Loucy (cell line): ENCODE results near the gene MLST8.
A peak's percentile ranks its signal among the peaks of the same experiment; 100 is the strongest.

Experiments
- H2AFZ ChIP-seq: fragments of 200-600 bp; sonication (generic); 2 replicates; pipeline ENCODE4 v1.6.0; 2016; ENCODE audit warnings: antibody characterized with exemption, mild to moderate bottlenecking, low read length, moderate library complexity
- H3F3A ChIP-seq: fragments of 200-600 bp; 2 replicates; pipeline ENCODE4 v1.6.0; 2016; ENCODE audit warnings: antibody characterized with exemption, low read depth, mild to moderate bottlenecking
- H3K27me3 ChIP-seq: fragments of 200-600 bp; sonication (generic); 2 replicates; pipeline ENCODE4 v1.6.1; 2014; ENCODE audit warnings: low read length, mild to moderate bottlenecking; ENCODE audit not compliant: insufficient read depth, poor library complexity, severe bottlenecking
- H3K36me3 ChIP-seq: fragments of 200-600 bp; sonication (generic); 2 replicates; pipeline ENCODE4 v1.6.1; 2016; ENCODE audit warnings: low read length; ENCODE audit not compliant: insufficient read depth
- H3K4me1 ChIP-seq: fragments of 200-600 bp; sonication (generic); 2 replicates; pipeline ENCODE4 v1.5.1; 2014; ENCODE audit warnings: low read length, mild to moderate bottlenecking; ENCODE audit not compliant: insufficient read depth, poor library complexity, severe bottlenecking
- H3K4me2 ChIP-seq: fragments of 200-600 bp; sonication (generic); 2 replicates; pipeline ENCODE4 v1.6.0; 2014; ENCODE audit warnings: antibody characterized with exemption, low read length, low read depth, mild to moderate bottlenecking; ENCODE audit not compliant: poor library complexity, severe bottlenecking
- H3K4me3 ChIP-seq: fragments of 200-600 bp; sonication (generic); 2 replicates; pipeline ENCODE4 v1.5.1; 2014; ENCODE audit warnings: low read length, mild to moderate bottlenecking, mixed read lengths; ENCODE audit not compliant: poor library complexity, severe bottlenecking
- H3K79me2 ChIP-seq: fragments of 200-600 bp; sonication (generic); 2 replicates; pipeline ENCODE4 v1.6.1; 2014; ENCODE audit warnings: low read length; ENCODE audit not compliant: insufficient read depth
- H3K9ac ChIP-seq: fragments of 200-600 bp; sonication (generic); 2 replicates; pipeline ENCODE4 v1.6.0; 2014; ENCODE audit warnings: mild to moderate bottlenecking, low read depth, low read length, moderate library complexity; ENCODE audit not compliant: poor library complexity, severe bottlenecking
- H3K9me2 ChIP-seq: fragments of 200-600 bp; sonication (generic); replicated peaks from 2 replicates; pipeline ENCODE4 v1.6.1; 2016; ENCODE audit warnings: low read depth, low read length, mixed read lengths
- H3K9me3 ChIP-seq: fragments of 200-600 bp; sonication (generic); 2 replicates; pipeline ENCODE4 v1.6.1; 2014; ENCODE audit warnings: mild to moderate bottlenecking, antibody characterized with exemption, low read length, low read depth; ENCODE audit not compliant: insufficient read depth
- H4K20me1 ChIP-seq: fragments of 200-600 bp; sonication (generic); 2 replicates; pipeline ENCODE4 v1.6.0; 2014; ENCODE audit warnings: antibody characterized with exemption, low read length, mild to moderate bottlenecking; ENCODE audit not compliant: insufficient read depth, poor library complexity, severe bottlenecking
- EZH2phosphoT487 ChIP-seq: fragments of 200-600 bp; IDR thresholded peaks from 2 replicates; pipeline ENCODE4 v1.6.1; 2018; ENCODE audit warnings: antibody characterized with exemption, mild to moderate bottlenecking, moderate library complexity, borderline replicate concordance
- TF ChIP-seq, protein P1 (sequence below): fragments of 200-600 bp; sonication (generic); conservative IDR thresholded peaks from 2 replicates; pipeline ENCODE4 v1.5.1; 2014; ENCODE audit warnings: mild to moderate bottlenecking, antibody characterized with exemption, low read length

Gene MLST8

GRCh38 chr16:2205967-2206313, 686 bp downstream of the MLST8 start:
- Histone ChIP-seq H4K20me1 (no peaks in the 10 kb centered on the region), H3K4me1 (no peaks in the 10 kb centered on the region), H3K9me3 (no peaks in the 10 kb centered on the region), H3K9me2 (no peaks in the 10 kb centered on the region), H3K4me3 (peak overlapping the region; percentile 82), H3K9ac (peak overlapping the region; percentile 79), H3F3A (no peaks in the 10 kb centered on the region), H3K79me2 (peaks cover 6% of the 10 kb centered on the region; the same call in 1 of the 2 replicates), H3K36me3 (no peaks in the 10 kb centered on the region), H2AFZ (peak overlapping the region; percentile 83; the same call in 1 of the 2 replicates), H3K27me3 (no peaks in the 10 kb centered on the region), H3K4me2 (peak overlapping the region; percentile 87)
- TF ChIP-seq, protein P1, sequence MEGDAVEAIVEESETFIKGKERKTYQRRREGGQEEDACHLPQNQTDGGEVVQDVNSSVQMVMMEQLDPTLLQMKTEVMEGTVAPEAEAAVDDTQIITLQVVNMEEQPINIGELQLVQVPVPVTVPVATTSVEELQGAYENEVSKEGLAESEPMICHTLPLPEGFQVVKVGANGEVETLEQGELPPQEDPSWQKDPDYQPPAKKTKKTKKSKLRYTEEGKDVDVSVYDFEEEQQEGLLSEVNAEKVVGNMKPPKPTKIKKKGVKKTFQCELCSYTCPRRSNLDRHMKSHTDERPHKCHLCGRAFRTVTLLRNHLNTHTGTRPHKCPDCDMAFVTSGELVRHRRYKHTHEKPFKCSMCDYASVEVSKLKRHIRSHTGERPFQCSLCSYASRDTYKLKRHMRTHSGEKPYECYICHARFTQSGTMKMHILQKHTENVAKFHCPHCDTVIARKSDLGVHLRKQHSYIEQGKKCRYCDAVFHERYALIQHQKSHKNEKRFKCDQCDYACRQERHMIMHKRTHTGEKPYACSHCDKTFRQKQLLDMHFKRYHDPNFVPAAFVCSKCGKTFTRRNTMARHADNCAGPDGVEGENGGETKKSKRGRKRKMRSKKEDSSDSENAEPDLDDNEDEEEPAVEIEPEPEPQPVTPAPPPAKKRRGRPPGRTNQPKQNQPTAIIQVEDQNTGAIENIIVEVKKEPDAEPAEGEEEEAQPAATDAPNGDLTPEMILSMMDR = no peak
- TF ChIP-seq EZH2phosphoT487 = no peak

DNA sequence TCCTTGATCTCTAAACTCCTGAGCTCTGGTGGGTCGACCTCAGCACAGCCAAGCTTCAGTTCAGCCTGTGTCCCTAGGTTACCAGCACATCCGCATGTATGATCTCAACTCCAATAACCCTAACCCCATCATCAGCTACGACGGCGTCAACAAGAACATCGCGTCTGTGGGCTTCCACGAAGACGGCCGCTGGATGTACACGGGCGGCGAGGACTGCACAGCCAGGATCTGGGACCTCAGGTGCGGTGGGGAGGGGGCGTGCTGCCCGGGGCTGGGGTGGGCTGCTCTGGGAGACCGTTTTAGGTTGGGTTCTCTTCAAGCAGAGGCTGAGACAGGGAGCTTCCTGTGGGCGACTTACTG, 1.1 kb downstream of the MLST8 start:
- Histone ChIP-seq H3K9ac (peak overlapping the region; percentile 79), H3K4me1 (no peaks in the 10 kb centered on the region), H3K36me3 (no peaks in the 10 kb centered on the region), H3K27me3 (no peaks in the 10 kb centered on the region), H3K9me3 (no peaks in the 10 kb centered on the region), H4K20me1 (no peaks in the 10 kb centered on the region), H3K4me2 (peak overlapping the region; percentile 87), H3K79me2 (peaks cover 6% of the 10 kb centered on the region; the same call in 1 of the 2 replicates), H3F3A (no peaks in the 10 kb centered on the region), H2AFZ (no peak overlapping the region), H3K9me2 (no peaks in the 10 kb centered on the region), H3K4me3 (peak overlapping the region; percentile 82)
- no peak for TF ChIP-seq EZH2phosphoT487
- TF ChIP-seq, protein P1 = no peak

- no peaks in the 10 kb centered on the region for H3K27me3 ChIP-seq
- H3K4me2 ChIP-seq = no peak overlapping the region
- no peaks in the 10 kb centered on the region for H3K9me2 ChIP-seq
- H3K9me3 ChIP-seq = no peaks in the 10 kb centered on the region
- H3K9ac ChIP-seq = no peak overlapping the region
- H3K79me2 ChIP-seq = peaks cover 6% of the 10 kb centered on the region; the same call in 1 of the 2 replicates
- no peaks in the 10 kb centered on the region for H3K36me3 ChIP-seq
- H3K4me3 ChIP-seq = no peak overlapping the region
- no peaks in the 10 kb centered on the region for H3F3A ChIP-seq
- no peak overlapping the region for H2AFZ ChIP-seq
- no peaks in the 10 kb centered on the region for H4K20me1 ChIP-seq
- H3K4me1 ChIP-seq = no peaks in the 10 kb centered on the region
- TF ChIP-seq, protein P1 = no peak
Measured at GRCh38 chr16:2206780-2207433, 1.7 kb downstream of the MLST8 start.
